ENCODE results near the gene BCL11A. TPM values are rescaled to one million over a fixed set of nuclear protein-coding genes. Genes with fewer than 3 reads are reported as not detected.

The BCL11A gene
- total RNA-seq, 4 donors from 2014 or later = 0.16 to 2.0 (median 0.41) TPM

GRCh38 chr2:60460577-60461420, 92.7 kb downstream of the BCL11A start:
- TF ChIP-seq, protein P1, sequence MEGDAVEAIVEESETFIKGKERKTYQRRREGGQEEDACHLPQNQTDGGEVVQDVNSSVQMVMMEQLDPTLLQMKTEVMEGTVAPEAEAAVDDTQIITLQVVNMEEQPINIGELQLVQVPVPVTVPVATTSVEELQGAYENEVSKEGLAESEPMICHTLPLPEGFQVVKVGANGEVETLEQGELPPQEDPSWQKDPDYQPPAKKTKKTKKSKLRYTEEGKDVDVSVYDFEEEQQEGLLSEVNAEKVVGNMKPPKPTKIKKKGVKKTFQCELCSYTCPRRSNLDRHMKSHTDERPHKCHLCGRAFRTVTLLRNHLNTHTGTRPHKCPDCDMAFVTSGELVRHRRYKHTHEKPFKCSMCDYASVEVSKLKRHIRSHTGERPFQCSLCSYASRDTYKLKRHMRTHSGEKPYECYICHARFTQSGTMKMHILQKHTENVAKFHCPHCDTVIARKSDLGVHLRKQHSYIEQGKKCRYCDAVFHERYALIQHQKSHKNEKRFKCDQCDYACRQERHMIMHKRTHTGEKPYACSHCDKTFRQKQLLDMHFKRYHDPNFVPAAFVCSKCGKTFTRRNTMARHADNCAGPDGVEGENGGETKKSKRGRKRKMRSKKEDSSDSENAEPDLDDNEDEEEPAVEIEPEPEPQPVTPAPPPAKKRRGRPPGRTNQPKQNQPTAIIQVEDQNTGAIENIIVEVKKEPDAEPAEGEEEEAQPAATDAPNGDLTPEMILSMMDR (IDR thresholded peaks at IDR 0.05; ENCODE audit: low read depth) = no peak

- TF ChIP-seq, protein P1 (IDR thresholded peaks at IDR 0.05; ENCODE audit: low read depth) = no peak
Observed at GRCh38 chr2:60459851-60460250, 93.6 kb downstream of the BCL11A start.

DNA sequence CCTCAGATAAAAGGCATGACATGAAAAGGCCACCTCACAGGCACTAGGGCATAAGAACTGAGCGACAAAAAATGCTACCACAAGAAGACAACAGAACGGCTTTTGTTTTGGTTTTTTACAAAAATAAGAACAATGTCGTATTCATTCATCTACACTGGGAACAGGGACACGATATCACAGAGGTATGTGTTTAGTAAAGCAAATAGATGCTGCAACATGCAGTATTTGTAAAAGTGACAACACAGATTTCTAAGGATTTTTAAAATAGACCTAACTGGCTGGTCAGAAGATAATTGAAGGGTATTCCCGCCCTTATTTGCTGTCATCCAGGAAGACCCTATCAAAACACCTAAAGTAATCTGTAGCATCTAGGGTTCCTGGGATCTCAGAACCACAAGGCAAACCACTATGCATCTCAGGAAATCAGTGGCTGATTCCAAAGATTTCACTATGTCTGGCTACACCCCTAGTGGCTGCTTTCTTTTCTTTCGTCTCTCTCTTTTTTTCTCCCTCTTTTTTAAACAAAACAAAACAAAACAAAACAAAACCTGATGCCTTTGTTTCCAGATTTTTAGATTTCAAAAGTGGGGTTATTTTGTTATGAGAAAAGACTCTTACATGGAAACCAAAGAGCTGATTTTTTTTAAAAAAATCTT, 97.2 kb downstream of the BCL11A start:
- TF ChIP-seq, protein P1 (IDR thresholded peaks at IDR 0.05; ENCODE audit: low read depth) = no peak

GRCh38 chr2:60453872-60454271, 99.6 kb downstream of the BCL11A start:
- TF ChIP-seq, protein P1 (IDR thresholded peaks at IDR 0.05; ENCODE audit: low read depth) = no peak

GRCh38 chr2:60453301-60453700, 100.2 kb downstream of the BCL11A start:
- TF ChIP-seq, protein P1 (IDR thresholded peaks at IDR 0.05; ENCODE audit: low read depth) = no peak

GRCh38 chr2:60450488-60450887, 103.0 kb downstream of the BCL11A start:
- TF ChIP-seq, protein P1 (IDR thresholded peaks at IDR 0.05; ENCODE audit: low read depth) = no peak

- TF ChIP-seq, protein P1 (IDR thresholded peaks at IDR 0.05; ENCODE audit: low read depth) = no peak
Observed at GRCh38 chr2:60447943-60448342, 105.5 kb downstream of the BCL11A start.
